ENCODE measurements around the gene ARHGEF4. TPM values are rescaled to one million over a fixed set of nuclear protein-coding genes. Genes with fewer than 3 reads are reported as not detected.

Gene ARHGEF4
- total RNA-seq, 1 donor from 2014 or later: 9.3 TPM

GRCh38 chr2:131039535-131039907 is 202.8 kb downstream of the ARHGEF4 start:
- no peak for DNase-seq (ENCODE audit: low read depth)
- TF ChIP-seq, protein P1, sequence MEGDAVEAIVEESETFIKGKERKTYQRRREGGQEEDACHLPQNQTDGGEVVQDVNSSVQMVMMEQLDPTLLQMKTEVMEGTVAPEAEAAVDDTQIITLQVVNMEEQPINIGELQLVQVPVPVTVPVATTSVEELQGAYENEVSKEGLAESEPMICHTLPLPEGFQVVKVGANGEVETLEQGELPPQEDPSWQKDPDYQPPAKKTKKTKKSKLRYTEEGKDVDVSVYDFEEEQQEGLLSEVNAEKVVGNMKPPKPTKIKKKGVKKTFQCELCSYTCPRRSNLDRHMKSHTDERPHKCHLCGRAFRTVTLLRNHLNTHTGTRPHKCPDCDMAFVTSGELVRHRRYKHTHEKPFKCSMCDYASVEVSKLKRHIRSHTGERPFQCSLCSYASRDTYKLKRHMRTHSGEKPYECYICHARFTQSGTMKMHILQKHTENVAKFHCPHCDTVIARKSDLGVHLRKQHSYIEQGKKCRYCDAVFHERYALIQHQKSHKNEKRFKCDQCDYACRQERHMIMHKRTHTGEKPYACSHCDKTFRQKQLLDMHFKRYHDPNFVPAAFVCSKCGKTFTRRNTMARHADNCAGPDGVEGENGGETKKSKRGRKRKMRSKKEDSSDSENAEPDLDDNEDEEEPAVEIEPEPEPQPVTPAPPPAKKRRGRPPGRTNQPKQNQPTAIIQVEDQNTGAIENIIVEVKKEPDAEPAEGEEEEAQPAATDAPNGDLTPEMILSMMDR (IDR thresholded peaks at IDR 0.05; ENCODE audit: insufficient read depth, low read length, poor library complexity, severe bottlenecking): no peak
- Histone ChIP-seq H3K4me3 (ENCODE audit: low read depth, low read length) (no peak overlapping the region), H3K27me3 (ENCODE audit: control insufficient read depth, insufficient read depth, low read length) (peaks cover 67% of the 10 kb centered on the region), H3K36me3 (ENCODE audit: control insufficient read depth, insufficient read depth, low read length) (no peaks in the 10 kb centered on the region)

- TF ChIP-seq, protein P1 (IDR thresholded peaks at IDR 0.05; ENCODE audit: insufficient read depth, low read length, poor library complexity, severe bottlenecking): no peak
- DNase-seq (ENCODE audit: low read depth): no peak
- peaks cover 65% of the 10 kb centered on the region for H3K27me3 ChIP-seq (ENCODE audit: control insufficient read depth, insufficient read depth, low read length)
- H3K36me3 ChIP-seq (ENCODE audit: control insufficient read depth, insufficient read depth, low read length): no peaks in the 10 kb centered on the region
- H3K4me3 ChIP-seq (ENCODE audit: low read depth, low read length): no peak overlapping the region
Observed at GRCh38 chr2:131039908-131040660, 203.4 kb downstream of the ARHGEF4 start.

DNA sequence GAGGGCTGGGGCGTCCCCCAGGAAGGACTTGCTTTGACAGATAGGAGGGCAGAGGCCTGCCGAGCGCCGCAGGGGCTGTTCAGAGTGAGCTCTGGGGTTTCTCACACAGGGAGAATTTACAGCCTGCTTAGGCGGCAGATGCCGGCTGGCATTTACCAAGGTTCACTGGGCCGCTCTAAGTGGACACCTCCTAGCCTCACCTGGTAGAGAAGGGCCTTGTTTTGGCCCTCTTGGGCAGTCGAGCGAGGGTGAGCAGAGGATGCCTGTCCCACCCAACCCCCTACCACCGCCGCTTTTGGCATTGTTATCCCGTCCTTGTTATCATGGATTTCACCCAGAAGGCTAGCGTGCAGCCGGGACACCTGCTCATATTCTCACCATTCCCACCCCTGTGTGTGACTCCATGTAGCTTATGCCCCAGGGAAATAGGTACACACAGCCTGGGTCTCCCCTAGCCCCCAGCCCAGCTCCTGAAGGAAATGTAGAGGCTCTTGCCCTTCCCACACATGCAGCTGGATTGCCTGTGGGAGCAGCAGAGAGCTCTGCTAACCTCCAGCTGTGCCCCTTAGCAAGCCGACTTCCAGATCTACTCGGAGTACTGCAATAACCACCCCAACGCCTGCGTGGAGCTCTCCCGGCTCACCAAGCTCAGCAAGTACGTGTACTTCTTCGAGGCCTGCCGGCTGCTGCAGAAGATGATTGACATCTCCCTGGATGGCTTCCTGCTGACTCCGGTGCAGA is 204.1 kb downstream of the ARHGEF4 start:
- TF ChIP-seq, protein P1 (IDR thresholded peaks at IDR 0.05; ENCODE audit: insufficient read depth, low read length, poor library complexity, severe bottlenecking): peak; percentile 47

GRCh38 chr2:131041402-131042147 is 204.9 kb downstream of the ARHGEF4 start:
- TF ChIP-seq, protein P1 (IDR thresholded peaks at IDR 0.05; ENCODE audit: insufficient read depth, low read length, poor library complexity, severe bottlenecking): no peak
- Histone ChIP-seq H3K36me3 (ENCODE audit: control insufficient read depth, insufficient read depth, low read length) (no peaks in the 10 kb centered on the region), H3K4me3 (ENCODE audit: low read depth, low read length) (no peak overlapping the region), H3K27me3 (ENCODE audit: control insufficient read depth, insufficient read depth, low read length) (peaks cover 50% of the 10 kb centered on the region)
- DNase-seq (ENCODE audit: low read depth): no peak

More for the DNA sequence above, 204.1 kb downstream of the ARHGEF4 start:
- Histone ChIP-seq H3K36me3 (ENCODE audit: control insufficient read depth, insufficient read depth, low read length) (no peaks in the 10 kb centered on the region), H3K27me3 (ENCODE audit: control insufficient read depth, insufficient read depth, low read length) (peaks cover 57% of the 10 kb centered on the region), H3K4me3 (ENCODE audit: low read depth, low read length) (no peak overlapping the region)
- DNase-seq (ENCODE audit: low read depth): no peak

- H3K4me3 ChIP-seq (ENCODE audit: low read depth, low read length): no peak overlapping the region
- no peak for DNase-seq (ENCODE audit: low read depth)
- H3K27me3 ChIP-seq (ENCODE audit: control insufficient read depth, insufficient read depth, low read length): peaks cover 43% of the 10 kb centered on the region
- H3K36me3 ChIP-seq (ENCODE audit: control insufficient read depth, insufficient read depth, low read length): no peaks in the 10 kb centered on the region
- TF ChIP-seq, protein P1 (IDR thresholded peaks at IDR 0.05; ENCODE audit: insufficient read depth, low read length, poor library complexity, severe bottlenecking): no peak
Observed at GRCh38 chr2:131042148-131042775, 205.5 kb downstream of the ARHGEF4 start.
